ENCODE data around the gene RCHY1.

- TF ChIP-seq CTCF (IDR thresholded peaks at IDR 0.05), result no peak
- no peak for TF ChIP-seq POLR2A (IDR thresholded peaks at IDR 0.05)
Measured at GRCh38 chr4:75561789-75562188, 47.6 kb upstream of the RCHY1 start.
